ENCODE data around the gene ESR1.

DNA sequence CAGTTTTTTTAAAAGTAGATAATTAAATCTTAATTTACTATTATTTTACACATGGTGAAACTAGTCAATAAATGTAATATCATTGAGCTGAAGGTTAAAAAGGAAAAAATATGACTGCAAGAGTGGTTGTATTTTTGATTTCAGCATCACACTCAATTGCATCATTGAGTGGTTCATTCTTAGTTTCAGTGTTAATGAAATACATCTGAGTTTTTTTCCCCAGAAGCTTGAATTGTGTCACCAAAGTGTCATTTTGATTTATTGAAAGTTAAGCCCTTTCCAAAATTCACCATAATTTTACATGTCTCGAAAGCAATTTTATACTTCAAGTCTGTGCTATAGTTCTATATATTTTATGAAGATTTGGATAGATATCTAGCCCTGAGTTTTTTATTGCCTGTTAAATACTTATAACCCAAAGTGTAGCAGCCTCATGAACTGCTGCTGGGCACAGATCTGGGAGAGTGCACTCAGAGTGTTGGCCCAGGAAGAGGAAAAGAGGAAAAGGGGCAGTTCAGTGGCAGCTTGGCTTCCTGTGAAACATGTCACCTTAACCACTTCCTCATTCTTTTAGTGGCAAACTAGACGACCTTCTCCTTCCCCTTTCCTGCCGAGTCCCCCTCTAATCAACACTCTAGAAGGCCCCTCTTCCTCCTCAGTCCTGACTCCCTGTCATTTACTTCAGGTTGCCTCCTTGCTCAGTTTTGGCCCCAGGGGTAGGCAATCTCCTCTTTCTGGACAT lies 140.7 kb downstream of the ESR1 start:
- TF ChIP-seq, protein P1, sequence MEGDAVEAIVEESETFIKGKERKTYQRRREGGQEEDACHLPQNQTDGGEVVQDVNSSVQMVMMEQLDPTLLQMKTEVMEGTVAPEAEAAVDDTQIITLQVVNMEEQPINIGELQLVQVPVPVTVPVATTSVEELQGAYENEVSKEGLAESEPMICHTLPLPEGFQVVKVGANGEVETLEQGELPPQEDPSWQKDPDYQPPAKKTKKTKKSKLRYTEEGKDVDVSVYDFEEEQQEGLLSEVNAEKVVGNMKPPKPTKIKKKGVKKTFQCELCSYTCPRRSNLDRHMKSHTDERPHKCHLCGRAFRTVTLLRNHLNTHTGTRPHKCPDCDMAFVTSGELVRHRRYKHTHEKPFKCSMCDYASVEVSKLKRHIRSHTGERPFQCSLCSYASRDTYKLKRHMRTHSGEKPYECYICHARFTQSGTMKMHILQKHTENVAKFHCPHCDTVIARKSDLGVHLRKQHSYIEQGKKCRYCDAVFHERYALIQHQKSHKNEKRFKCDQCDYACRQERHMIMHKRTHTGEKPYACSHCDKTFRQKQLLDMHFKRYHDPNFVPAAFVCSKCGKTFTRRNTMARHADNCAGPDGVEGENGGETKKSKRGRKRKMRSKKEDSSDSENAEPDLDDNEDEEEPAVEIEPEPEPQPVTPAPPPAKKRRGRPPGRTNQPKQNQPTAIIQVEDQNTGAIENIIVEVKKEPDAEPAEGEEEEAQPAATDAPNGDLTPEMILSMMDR (IDR thresholded peaks at IDR 0.05; ENCODE audit: extremely low read depth in 1 of 2, insufficient read depth in 1 of 2, low read depth in 1 of 2, low read length in 2 of 2) = no peak
- TF ChIP-seq MYC (IDR thresholded peaks at IDR 0.05; ENCODE audit: low read depth, low read length) = no peak
- TF ChIP-seq, protein P2, sequence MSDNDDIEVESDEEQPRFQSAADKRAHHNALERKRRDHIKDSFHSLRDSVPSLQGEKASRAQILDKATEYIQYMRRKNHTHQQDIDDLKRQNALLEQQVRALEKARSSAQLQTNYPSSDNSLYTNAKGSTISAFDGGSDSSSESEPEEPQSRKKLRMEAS (IDR thresholded peaks at IDR 0.05; ENCODE audit: insufficient read depth, insufficient read length) = no peak
- TF ChIP-seq POLR2A (IDR thresholded peaks at IDR 0.05; ENCODE audit: low read depth, low read length) = no peak
- no peak for TF ChIP-seq POLR2AphosphoS5 (IDR thresholded peaks at IDR 0.05; ENCODE audit: insufficient read depth, low read depth, low read length)
- no peak for TF ChIP-seq EZH2 (IDR thresholded peaks at IDR 0.05; ENCODE audit: borderline replicate concordance, low read depth, low read length, severe bottlenecking)
- no peak for TF ChIP-seq GATA2 (IDR thresholded peaks at IDR 0.05; ENCODE audit: insufficient read depth, insufficient read length, low read depth, low read length)
- no peak for TF ChIP-seq JUN (IDR thresholded peaks at IDR 0.05; ENCODE audit: borderline replicate concordance, insufficient read depth, insufficient read length, low read depth)
- TF ChIP-seq FOS (IDR thresholded peaks at IDR 0.05; ENCODE audit: borderline replicate concordance, insufficient read depth, low read length) = no peak
